ENCODE data around the gene FAF1.

GRCh38 chr1:50492142-50492541, 467.9 kb downstream of the FAF1 start:
- TF ChIP-seq GATA3 (IDR thresholded peaks at IDR 0.05; ENCODE audit: low read depth, low read length), result no peak
- TF ChIP-seq GATA2 (IDR thresholded peaks at IDR 0.05; ENCODE audit: low read depth, low read length), result no peak

All from SH-SY5Y (cell line).